ENCODE results near the gene MYH11.
A peak's percentile ranks its signal among the peaks of the same experiment; 100 is the strongest.

MYH11 gene

GRCh38 chr16:15856901-15857698 is at the start of gene MYH11:
Gene MYH11 (minus strand): TSS chr16:15857028. CDS start chr16:15838252, 18,776 bp downstream.
- DNase-seq: no peak

DNA sequence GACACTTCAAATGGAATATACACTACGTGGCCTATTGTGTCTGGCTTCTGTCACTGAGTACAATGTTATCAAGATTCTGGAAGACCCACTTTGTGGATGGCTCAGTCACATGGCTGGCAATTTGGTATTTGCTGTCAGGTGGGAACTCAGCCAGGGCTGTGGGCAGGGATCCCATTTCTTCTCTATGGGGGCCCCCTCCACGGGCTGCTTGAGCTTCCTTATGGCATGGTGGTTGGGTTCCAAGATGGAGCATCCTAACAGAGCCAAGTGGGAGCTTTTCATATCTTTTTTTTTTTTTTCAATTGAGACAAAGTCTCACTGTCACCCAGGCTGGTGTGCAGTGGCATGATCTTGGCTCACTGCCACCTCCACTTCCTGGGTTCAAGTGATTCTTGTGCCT is 49.6 kb upstream of the MYH11 start:
- DNase-seq: no peak

GRCh38 chr16:15903960-15904359 is 47.1 kb upstream of the MYH11 start:
- no peak for DNase-seq

- no peak for DNase-seq
These were observed 44.2 kb upstream of the MYH11 start for GRCh38 chr16:15900901-15901500.

GRCh38 chr16:15900357-15900756 is 43.5 kb upstream of the MYH11 start:
- no peak for DNase-seq

DNA sequence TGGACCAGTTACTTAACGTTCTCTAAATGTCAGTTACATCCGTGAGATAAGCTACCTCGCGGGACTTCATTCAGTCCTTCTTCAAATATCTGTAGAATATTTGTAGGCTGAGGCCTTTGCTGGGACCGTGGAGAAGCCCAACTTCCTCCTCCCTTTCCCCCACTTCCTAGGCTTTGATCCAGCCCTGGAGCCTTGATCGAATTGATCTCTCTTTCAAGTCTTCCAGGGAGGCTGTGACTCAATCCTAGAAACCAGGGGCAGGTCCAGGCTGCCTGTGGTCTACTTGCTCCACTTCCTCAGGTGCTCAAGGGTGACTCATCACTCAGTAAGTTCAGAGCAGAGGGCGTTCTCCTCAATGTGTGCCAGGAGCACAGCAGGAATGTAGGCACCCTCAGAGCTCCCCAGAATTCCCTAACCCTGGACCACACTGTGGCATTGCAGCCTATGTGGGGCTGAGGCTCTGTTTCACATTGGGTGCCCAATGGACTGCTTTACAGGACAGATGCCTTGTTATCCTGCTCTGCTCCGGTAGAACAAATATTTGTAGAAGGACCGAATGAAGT is 42.8 kb upstream of the MYH11 start:
- DNase-seq: no peak

DNA sequence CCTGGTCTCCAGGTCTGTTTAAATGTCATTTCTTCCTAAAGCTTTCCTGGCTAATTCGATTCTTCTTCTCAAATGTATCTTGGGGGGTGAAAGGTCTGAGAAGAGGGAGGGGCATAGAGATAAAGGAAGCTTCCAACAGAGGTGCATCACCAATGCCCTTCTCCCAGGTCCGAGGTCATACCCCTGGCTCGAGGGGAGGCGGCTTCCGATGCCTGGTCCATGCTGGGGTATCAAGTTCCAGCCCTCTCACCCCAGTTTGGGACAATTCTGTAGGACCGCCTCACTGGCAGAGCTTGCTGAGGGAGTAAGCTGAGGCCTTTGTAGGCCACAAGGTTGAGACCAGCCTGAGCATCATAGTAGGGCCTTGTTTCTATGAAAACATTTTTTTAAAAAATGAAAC is 41.8 kb upstream of the MYH11 start:
- DNase-seq: no peak

GRCh38 chr16:15897834-15898254 is 41.0 kb upstream of the MYH11 start:
- DNase-seq: no peak

DNA sequence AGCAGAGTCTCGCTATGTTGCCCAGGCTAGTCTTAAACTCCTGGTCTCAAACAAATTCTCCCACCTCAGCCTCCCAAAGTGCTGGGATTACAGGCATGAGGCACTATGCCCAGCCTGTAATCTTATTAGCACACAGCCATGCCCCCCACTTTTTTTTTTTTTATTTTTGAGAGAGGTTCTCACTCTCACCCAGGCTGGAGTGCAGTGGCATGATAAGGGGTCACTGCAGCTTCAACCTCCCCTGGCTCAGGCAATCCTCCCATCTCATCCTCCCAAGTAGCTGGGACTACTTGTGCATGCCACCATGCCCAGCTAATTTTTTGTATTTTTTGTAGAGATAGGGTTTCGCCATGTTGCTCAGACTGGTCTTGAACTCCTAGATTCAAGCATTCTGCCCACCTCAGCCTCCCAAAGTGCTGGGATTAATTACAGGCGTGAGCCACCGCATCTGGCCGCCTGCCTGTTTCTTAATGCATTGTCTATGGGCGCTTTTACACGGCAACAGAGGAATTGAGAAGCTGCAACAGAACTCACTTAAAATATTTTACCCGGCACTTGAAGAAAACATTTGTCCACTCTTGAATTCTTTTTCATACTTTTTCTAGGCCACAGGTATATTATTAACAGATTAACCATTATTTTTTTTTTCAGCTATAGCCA is 40.4 kb upstream of the MYH11 start:
- DNase-seq: no peak

GRCh38 chr16:15894571-15895374 is 37.9 kb upstream of the MYH11 start:
- DNase-seq: no peak

GRCh38 chr16:15891508-15891907 is 34.7 kb upstream of the MYH11 start:
- DNase-seq: no peak

DNA sequence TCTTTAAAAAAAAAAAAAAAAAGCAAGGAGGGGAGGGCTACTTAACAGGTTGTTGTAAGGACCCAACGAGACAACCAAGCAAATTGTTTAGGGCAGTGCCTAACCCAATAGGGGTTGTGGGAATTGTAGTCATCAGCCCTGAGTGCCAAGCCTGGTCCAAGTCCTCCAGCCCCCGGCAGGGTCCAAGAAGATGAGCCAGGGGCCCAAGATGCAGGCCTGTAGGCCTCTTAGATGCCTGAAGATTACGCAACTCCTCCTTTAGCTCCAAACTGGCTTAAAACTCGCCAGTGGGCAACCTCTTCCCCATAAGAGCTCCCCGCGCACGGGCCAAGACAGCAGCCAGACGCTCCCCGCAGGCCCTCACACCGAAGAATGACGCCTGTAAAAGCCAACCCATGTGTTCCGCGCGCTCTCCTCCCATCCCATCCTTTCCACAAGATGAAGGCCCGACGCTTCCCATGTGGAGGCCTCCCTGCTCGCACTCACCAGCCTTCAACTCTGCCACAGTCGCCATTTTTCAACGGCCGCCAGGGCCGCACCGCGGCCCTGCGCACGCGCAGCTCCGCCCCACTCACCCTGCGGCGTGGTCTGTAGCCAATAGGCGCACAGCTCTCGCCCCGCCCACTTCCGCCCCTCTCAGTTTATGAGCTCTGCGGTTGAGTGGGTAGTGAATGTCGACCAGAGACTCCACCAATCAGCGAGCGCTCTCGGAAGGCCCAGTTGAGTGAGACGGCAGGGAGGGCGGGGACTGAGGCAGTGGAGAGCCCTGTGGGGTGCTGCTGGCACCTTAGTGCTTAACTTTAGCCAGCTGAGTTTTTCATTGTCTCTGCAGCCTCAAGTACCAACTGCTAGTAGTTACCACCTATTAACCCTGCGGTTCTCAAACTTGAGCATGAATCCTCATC is 31.5 kb upstream of the MYH11 start, which contains the start of gene CEP20:
CEP20 (minus strand) TSS at position 532 of the 905 bp plus-strand sequence; CDS start at position 514, 18 bp downstream.
- DNase-seq: peak; percentile 97

DNA sequence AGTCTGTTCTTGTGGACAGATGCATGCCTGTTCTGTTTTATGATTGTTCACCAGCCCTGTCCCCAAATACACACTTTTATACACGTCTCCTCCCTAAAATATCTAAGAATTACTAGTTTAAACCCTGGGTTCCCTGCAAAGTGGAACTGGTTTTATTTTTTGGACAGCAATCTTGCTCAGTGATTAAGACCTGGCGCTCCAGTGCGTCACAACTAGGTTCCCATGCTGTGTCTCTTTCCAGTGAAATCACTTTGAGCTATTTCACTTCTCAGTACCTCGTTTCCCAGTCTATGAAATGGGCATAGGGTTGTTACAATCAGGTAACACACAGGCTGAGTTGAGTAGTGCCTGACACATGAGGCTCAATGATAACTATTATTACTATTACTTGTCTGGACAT is 30.5 kb upstream of the MYH11 start:
- DNase-seq: no peak

- no peak for DNase-seq
These were observed 29.2 kb upstream of the MYH11 start for GRCh38 chr16:15886078-15886477.

DNA sequence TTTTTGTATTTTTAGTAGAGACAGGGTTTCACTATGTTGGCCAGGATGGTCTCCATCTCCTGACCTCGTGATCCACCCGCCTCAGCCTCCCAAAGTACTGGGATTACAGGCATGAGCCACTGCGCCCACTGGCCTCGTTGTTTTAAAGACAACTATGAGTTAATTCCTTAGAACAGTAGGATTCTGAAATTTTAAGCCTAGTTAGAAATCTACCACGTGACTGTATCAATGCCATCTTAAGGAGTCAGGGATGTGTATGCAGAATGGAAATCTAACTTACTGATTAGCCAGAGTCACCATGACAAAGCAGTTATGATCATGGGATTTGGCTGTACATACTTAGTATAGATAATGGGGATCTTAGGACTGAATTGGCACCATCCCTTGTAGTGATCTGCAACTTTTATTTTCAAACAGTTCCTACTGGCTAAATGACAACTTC is 28.8 kb upstream of the MYH11 start:
- DNase-seq: no peak

DNA sequence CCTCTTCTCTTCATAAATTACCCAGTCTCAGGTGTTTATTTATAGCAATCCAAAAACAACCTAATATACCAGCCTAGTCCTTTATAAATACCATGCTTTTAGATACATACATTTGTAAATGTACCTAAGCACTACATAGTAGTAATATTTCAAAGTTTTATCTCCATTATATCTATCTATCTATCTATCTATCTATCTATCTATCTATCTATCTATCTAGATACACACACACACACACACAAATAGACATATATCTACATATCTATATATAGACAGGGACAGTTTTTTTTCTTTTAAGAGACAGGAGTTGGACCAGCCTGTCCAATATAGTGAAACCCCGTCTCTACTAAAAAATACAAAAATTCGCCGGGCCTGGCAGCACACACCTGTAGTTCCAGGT is 25.7 kb upstream of the MYH11 start:
- no peak for DNase-seq

GRCh38 chr16:15881794-15882379 is 25.1 kb upstream of the MYH11 start:
- DNase-seq: no peak

- DNase-seq: no peak
These were observed 23.8 kb upstream of the MYH11 start for GRCh38 chr16:15880434-15881308.

GRCh38 chr16:15879255-15879811 is 22.5 kb upstream of the MYH11 start:
- peak; percentile 3 for DNase-seq

- no peak for DNase-seq
These were observed 19.7 kb upstream of the MYH11 start for GRCh38 chr16:15876503-15876902.

Data from GF-D8 (cell line).